Osteocyte (in vitro differentiated cells): ENCODE results near the gene WDR64. TPM values are rescaled to one million over a fixed set of nuclear protein-coding genes. Genes with fewer than 3 reads are reported as not detected.
"Not testable (repeated sequence)": the region's sequence is repeated elsewhere in the genome, so short reads cannot be mapped to it uniquely, and the experiment has no call there.

ENCODE experiments used
- DNase-seq: peaks from one replicate; pipeline ENCODE4 v3.0.0; 2021; ENCODE audit warnings: mixed read lengths; ENCODE audit not compliant: unreplicated experiment; ENCODE audit errors: extremely low spot score
- H3K27ac Mint-ChIP-seq: one replicate; pipeline ENCODE4 v1.8.0; 2021; ENCODE audit warnings: mild to moderate bottlenecking, mixed read lengths; ENCODE audit not compliant: unreplicated experiment
- H3K27me3 Mint-ChIP-seq: one replicate; pipeline ENCODE4 v1.8.0; 2021; ENCODE audit warnings: mixed read lengths; ENCODE audit not compliant: unreplicated experiment
- H3K36me3 Mint-ChIP-seq: one replicate; pipeline ENCODE4 v1.8.0; 2021; ENCODE audit warnings: mixed read lengths; ENCODE audit not compliant: unreplicated experiment
- H3K4me1 Mint-ChIP-seq: one replicate; pipeline ENCODE4 v1.8.0; 2021; ENCODE audit warnings: mixed read lengths; ENCODE audit not compliant: unreplicated experiment
- H3K4me3 Mint-ChIP-seq: one replicate; pipeline ENCODE4 v1.8.0; 2021; ENCODE audit warnings: mild to moderate bottlenecking, moderate library complexity, mixed read lengths; ENCODE audit not compliant: unreplicated experiment
- H3K9me3 Mint-ChIP-seq: one replicate; pipeline ENCODE4 v1.8.0; 2021; ENCODE audit warnings: mixed read lengths; ENCODE audit not compliant: unreplicated experiment
- total RNA-seq: library from RNA; stranded (reverse); gene quantifications from 2 replicates; pipeline ENCODE4 v1.2.1, GENCODE V29; 2021
- TF ChIP-seq, protein P1 (sequence below): fragments of 200-600 bp; sonication (generic); IDR thresholded peaks from 2 replicates; pipeline ENCODE4 v1.5.0; 2021; ENCODE audit warnings: antibody characterized with exemption, mild to moderate bottlenecking, moderate library complexity

WDR64 gene
- total RNA-seq, 1 donor from 2014 or later, result not detected

DNA sequence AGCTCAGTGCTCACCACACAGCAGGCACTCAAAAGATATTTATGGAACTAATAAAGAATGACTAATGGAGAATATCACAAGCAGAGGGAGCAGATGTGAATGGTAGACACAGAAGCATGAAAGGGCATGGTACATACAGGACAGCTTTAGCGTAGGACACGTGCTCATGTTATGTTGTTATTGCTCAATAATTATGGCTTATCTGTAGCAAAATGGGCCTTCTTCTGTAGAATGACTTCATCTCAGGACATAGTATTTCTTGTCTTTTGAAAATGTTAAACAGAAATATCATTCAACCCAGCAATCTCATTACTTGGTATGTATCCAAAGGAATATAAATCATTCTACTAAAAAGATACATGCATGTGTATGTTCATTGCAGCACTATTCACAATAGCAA, 137.0 kb downstream of the WDR64 start:
- Mint-ChIP-seq H3K4me3 (no peak overlapping the region), H3K27ac (no peak overlapping the region), H3K4me1 (no peaks in the 10 kb centered on the region), H3K27me3 (peaks cover 10% of the 10 kb centered on the region), H3K9me3 (no peaks in the 10 kb centered on the region), H3K36me3 (no peaks in the 10 kb centered on the region)
- TF ChIP-seq, protein P1, sequence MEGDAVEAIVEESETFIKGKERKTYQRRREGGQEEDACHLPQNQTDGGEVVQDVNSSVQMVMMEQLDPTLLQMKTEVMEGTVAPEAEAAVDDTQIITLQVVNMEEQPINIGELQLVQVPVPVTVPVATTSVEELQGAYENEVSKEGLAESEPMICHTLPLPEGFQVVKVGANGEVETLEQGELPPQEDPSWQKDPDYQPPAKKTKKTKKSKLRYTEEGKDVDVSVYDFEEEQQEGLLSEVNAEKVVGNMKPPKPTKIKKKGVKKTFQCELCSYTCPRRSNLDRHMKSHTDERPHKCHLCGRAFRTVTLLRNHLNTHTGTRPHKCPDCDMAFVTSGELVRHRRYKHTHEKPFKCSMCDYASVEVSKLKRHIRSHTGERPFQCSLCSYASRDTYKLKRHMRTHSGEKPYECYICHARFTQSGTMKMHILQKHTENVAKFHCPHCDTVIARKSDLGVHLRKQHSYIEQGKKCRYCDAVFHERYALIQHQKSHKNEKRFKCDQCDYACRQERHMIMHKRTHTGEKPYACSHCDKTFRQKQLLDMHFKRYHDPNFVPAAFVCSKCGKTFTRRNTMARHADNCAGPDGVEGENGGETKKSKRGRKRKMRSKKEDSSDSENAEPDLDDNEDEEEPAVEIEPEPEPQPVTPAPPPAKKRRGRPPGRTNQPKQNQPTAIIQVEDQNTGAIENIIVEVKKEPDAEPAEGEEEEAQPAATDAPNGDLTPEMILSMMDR, result no peak
- no peak for DNase-seq

DNA sequence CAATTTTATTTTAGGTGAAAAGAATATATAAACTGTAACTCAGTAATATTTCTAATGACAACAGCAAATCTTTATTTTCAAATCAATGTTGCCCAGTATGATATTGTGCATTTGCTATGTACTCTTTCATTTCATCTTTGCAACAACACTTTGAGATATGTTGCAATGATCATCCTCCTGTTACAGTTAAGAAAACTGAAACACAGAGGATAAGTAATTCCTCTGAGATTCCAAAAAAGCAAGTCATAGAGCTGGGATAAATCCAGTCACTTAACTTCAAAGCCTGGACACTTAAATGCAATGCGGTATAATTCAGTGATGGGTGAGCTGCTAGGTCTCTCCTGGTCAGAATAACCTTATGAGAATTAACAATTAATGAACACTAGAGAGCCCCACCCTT, 147.3 kb downstream of the WDR64 start:
- Mint-ChIP-seq H3K27ac (no peak overlapping the region), H3K36me3 (no peaks in the 10 kb centered on the region)

DNA sequence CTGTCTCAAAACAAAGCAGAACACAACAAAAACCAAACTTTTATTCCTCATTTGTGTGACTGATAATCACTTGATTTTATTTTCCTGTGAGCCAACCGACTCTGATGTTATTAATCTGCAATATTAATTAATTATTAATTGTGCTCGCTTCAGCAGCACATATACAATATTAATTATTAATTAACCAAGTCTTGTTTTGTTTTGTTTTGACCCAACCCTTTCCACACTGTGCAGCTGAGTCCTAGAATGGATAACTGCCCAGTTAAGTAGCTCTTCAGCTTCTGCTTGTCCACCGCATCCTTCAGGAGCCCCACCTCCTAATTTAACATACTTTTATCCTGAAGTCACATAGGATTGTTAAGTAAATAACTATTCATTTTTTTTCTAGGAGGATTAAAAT, 148.6 kb downstream of the WDR64 start:
- H3K4me1 Mint-ChIP-seq, result no peaks in the 10 kb centered on the region
- peaks cover 48% of the 10 kb centered on the region for H3K27me3 Mint-ChIP-seq
- no peak for DNase-seq
- H3K36me3 Mint-ChIP-seq, result no peaks in the 10 kb centered on the region
- no peak overlapping the region for H3K27ac Mint-ChIP-seq
- no peaks in the 10 kb centered on the region for H3K9me3 Mint-ChIP-seq
- no peak overlapping the region for H3K4me3 Mint-ChIP-seq
- TF ChIP-seq, protein P1, result no peak

More for the DNA sequence above, 147.3 kb downstream of the WDR64 start:
- Mint-ChIP-seq H3K27me3 (peaks cover 58% of the 10 kb centered on the region), H3K4me3 (no peak overlapping the region), H3K4me1 (no peaks in the 10 kb centered on the region), H3K9me3 (no peaks in the 10 kb centered on the region)
- DNase-seq, result no peak
- TF ChIP-seq, protein P1, result no peak

DNA sequence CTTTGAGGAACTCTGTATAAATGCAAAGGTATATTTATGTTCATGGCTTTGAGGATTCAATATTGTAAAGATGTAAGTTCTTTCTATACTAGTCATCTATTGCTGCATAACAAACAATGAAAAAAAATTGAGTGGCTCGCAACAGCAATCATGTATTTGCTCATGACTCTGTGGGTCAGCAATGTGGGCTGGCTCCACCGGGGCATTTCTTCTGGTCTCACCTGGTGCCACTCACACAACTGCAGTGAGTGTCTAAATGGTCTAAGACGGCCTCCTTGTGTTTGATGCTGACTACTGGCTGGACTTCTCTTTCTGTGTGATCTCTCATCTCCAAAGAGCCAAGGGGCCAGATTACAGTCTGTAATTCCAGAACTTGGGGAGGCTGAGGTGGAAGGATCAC, 150.8 kb downstream of the WDR64 start:
- H3K4me1 Mint-ChIP-seq, result no peaks in the 10 kb centered on the region
- TF ChIP-seq, protein P1, result no peak
- no peaks in the 10 kb centered on the region for H3K9me3 Mint-ChIP-seq
- H3K27me3 Mint-ChIP-seq, result peaks cover 41% of the 10 kb centered on the region
- no peak overlapping the region for H3K4me3 Mint-ChIP-seq
- no peaks in the 10 kb centered on the region for H3K36me3 Mint-ChIP-seq
- H3K27ac Mint-ChIP-seq, result no peak overlapping the region
- no peak for DNase-seq

DNA sequence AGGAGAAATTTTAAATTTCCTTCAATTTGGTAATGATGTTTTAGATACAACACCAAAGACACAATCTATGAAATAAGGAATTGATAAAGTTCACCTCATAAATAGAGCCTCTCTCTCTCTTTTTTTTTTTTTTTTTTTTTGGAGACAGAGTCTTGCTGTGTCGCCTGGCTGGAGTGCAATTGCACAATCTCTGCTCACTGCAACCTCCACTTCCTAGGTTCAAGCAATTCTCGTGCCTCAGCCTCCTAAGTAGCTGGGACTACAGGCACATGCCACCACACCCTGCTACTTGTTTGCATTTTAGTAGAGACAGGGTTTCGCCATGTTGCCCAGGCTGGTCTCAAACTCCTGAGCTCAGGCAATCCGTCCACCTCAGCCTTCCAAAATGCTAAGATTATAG, 152.6 kb downstream of the WDR64 start:
- not testable (repeated sequence) for H3K36me3 Mint-ChIP-seq, H3K4me1 Mint-ChIP-seq, H3K4me3 Mint-ChIP-seq, H3K27ac Mint-ChIP-seq, H3K9me3 Mint-ChIP-seq, DNase-seq
- H3K27me3 Mint-ChIP-seq, result peaks cover 45% of the 10 kb centered on the region

DNA sequence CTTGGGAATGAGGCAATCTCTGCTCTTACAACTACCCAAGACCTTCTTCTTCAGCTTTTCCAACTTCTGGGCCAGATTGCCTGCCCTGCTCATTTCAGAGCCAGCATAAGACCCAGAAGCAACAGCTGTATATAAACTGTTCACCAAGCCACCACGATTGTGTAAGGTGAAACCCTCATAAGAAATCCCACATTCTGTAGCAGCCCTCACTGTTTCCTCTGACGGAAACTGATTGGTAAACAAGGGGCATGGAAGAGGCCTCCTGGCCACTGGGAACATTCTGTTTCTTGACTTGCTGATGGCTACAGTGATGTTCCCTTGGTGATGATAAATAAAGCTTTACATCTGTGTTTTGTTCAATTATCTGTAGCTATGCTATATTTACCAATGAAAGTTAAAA, 156.2 kb downstream of the WDR64 start:
- H3K4me1 Mint-ChIP-seq, result no peaks in the 10 kb centered on the region
- no peak overlapping the region for H3K27ac Mint-ChIP-seq
- DNase-seq, result no peak
- H3K9me3 Mint-ChIP-seq, result no peaks in the 10 kb centered on the region
- H3K36me3 Mint-ChIP-seq, result no peaks in the 10 kb centered on the region
- no peak overlapping the region for H3K4me3 Mint-ChIP-seq
- TF ChIP-seq, protein P1, result no peak
- H3K27me3 Mint-ChIP-seq, result peaks cover 25% of the 10 kb centered on the region
